Measurements from ENCODE around the gene TMUB1.
"Not testable (repeated sequence)": the region's sequence is repeated elsewhere in the genome, so short reads cannot be mapped to it uniquely, and the experiment has no call there.

Gene TMUB1

DNA sequence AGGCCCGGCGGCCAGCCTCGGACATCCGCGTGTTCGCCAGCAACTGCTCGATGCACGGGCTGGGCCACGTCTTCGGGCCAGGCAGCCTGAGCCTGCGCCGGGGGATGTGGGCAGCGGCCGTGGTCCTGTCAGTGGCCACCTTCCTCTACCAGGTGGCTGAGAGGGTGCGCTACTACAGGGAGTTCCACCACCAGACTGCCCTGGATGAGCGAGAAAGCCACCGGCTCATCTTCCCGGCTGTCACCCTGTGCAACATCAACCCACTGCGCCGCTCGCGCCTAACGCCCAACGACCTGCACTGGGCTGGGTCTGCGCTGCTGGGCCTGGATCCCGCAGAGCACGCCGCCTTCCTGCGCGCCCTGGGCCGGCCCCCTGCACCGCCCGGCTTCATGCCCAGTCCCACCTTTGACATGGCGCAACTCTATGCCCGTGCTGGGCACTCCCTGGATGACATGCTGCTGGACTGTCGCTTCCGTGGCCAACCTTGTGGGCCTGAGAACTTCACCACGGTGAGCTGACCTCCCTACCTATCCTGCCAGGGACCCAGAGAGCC, 34.3 kb downstream of the TMUB1 start:
- DNase-seq: no peak

DNA sequence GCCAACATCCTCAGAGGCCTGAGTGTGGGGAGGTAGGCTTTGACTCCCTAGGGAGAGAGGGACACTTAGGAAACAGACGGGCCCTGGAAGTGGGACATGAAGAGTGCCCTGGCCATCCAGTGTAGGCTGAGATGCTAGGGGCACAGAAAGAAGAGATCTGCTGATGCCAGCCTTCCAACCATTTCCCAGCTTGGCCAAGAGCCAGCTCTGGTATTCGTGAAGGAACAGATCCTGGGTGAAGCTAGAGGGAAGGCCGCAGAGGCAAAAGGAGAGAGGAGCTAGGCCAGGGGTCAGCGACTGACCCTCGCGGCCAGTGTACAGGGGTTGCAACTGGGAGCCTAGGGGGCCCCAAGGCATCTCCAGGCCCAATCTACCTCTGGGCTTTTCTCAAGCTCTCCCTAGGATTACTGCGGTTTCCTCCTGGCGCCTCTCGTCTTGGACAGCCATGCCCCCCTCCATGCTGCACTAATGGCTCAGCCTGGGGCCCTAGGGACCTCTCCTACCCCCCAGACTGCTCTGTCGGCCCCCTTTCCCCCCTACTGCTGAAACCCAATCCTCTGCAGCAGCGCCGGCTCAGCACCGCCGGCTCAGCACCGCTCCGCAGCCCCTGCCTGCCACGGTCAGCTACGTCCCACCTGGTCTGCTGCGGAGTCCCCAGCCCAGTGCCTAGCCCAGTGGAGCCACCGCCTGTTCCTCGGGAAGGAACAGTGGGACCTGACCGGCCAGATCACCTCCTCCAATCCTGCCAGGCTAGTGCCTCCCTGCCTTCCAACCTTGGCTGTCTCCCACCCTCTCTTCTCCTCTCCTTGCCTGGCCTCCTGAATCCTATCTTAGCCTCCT, 35.1 kb downstream of the TMUB1 start, which contains the start of gene ASIC3:
ASIC3 (plus strand) TSS at position 556 of the 840 bp plus-strand sequence. CDS start 355 bp downstream, outside the sequence.
- no peak for DNase-seq

DNA sequence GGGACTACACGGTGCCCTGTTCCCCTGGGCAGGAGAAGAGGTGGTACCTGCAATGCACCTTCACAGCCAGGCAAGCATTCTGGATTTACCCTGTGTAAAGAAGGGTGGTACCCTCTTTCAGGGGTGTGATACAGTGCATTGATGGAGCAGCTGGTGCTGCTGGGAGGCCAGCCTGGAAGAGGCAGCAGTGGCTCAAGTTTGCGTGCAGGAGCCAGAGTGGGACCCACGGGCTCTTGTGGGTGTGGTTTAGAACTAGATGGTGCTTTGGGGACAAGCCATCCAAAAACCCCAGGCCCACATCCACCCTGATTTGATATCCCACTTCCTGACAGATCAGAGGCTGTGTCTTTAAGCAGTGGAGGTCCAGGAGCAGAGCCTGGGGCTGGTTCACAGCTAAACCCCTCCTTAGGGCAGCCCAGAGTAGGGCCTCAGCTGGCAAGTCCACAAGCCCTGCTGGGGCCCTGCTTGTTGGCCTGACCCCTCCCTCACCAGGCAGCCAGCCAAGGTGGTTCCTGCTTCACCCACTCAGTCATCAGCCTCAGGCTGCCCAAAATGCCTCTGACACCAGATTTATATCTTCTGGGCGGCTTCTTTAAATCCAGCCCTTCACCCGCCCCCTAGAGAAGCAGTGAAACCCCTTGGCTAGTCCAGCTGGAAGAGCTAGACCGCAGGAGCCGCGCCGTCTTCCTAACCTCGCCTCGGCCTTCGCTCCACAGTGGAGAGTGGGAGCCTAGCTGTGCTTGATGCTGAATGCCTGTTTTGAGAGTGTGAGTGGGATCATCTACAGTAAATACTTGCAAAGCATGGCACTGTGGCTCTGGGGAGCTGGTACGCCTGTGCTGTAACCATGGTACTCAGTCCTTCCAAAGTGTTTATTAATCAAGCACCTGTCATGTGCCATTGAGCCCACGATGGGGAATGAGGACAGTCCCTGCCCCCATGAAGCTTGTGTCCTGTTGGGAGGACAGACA, 36.4 kb downstream of the TMUB1 start:
- DNase-seq: no peak

DNA sequence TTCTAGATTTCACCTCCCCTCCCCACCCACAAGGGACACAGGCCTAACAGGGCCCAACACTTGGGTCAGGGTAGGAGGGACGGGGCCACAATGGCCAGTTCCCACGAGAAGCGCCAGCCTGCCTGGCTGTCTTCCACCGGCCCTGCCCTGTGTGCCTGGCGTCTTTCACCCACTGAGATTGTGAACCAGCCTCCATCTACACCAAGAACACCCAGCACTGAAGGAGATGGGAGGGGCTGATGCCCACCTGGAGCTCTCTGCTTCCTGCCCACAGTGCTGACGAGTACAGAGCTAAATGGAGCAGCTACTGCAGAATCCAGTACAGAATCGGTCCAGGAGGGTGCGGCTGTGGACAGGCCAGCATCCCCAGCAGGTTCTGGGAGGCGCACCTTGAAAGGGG, 37.3 kb downstream of the TMUB1 start:
- no peak for DNase-seq

DNA sequence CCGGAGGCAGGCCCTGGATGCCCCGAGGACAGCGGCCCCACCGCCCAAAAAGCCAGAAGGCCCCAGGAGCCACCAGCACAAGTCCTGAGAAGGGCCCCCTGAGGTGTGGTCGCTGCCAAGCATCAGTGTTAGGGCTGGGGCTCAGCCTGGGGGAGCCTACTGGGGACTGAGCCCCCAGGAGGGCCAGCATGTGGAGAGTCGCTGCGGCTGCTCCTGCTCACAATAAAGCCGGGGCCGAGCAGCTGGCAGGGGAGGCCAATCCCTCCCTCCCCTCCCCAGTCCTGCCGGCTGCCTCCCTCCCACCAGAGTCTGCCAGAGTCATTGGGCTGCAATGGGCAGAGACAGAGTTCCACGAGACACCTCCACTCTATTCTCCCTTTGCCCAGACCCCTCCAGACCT, 38.0 kb downstream of the TMUB1 start:
- no peak for DNase-seq

DNA sequence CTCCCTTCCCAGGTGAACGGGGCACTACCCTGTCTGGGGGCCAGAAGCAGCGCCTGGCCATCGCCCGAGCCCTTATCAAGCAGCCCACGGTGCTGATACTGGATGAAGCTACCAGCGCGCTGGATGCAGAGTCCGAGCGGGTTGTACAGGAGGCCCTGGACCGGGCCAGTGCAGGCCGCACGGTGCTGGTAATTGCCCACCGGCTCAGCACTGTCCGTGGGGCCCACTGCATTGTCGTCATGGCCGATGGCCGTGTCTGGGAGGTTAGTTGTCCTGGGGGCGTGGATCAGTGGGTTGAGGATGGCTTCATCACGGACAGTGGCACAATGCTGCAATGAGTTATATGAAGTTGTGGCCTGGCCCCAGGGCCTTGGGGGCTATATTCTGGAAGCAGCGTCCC, 39.3 kb downstream of the TMUB1 start:
- no peak for DNase-seq

DNA sequence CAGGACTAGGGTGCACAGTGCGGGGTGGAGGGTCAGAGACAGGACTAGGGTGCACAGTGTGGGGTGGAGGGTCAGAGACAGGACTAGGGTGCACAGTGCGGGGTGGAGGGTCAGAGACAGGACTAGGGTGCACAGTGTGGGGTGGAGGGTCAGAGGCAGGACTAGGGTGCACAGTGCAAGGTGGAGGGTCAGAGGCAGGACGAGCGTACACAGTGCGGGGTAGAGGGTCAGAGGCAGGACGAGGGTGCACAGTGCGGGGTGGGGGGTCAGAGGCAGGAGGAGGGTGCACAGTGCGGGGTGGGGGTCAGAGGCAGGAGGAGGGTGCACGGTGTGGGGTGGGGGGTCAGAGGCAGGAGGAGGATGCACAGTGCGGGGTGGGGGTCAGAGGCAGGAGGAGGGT, 39.8 kb downstream of the TMUB1 start:
- DNase-seq: not testable (repeated sequence)

DNA sequence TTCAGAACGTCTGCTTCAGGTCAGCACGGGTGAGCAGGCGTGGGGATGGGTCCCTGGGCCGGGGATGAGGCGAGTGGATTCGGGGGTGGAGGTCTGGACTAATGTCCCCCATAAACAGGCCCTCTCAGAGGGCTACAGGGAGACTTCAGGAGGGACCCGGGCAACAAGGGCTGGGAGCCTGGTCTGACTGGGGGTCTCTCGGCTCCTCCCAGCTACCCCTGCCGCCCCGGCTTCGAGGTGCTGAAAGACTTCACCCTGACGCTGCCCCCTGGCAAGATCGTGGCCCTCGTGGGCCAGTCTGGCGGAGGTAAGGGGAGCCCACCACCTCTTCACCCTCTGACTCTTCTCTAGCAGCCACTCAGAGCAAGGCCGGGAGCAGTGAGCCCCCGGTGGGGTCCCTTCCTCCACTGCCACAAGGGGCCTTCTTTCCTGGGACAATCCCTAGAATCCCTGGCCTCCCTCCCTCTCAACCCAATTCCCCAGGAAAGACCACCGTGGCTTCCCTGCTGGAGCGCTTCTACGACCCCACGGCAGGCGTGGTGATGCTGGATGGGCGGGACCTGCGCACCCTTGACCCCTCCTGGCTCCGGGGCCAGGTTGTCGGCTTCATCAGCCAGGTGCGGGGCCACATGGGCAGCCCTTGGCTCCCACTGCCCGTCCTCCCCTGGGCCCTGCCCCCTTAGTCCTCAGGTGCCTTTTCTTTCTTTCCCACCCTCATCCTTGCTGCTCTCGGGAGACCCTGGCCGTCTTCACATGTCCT, 42.5 kb downstream of the TMUB1 start:
- no peak for DNase-seq

DNA sequence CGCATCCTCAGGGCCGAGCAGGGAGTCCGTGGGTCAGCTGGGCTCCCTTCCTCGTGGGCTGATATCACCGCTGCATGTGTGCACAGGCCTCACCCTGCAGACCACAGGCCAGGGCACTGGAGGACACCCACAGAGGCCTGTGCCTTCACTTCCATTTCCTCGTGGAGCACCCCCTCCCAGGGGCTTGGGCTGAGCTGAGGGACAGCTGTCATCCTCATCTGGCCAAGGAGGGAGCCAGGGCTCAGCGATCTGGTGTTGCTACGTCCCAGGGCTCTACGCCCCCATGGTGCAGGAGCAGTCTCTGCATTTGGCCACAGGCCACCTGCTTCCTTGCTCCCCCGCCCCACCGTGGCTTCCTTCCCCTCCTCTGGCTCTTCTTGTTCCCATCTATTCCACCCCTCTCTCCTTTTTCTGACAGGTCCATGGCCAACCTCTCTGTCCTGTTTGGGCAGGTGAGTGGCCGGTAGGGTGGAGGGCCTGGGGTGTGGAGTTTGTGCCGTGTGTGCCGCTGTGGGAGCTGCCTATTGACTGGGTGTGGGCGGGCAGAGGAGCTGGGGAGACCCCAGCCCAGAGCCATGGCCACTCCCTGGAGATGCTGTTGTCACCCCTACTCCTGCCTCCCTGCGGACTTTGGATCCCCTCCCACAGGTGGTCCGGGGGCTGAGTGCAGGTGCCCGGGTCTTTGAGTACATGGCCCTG, 43.3 kb downstream of the TMUB1 start:
- DNase-seq: no peak

DNA sequence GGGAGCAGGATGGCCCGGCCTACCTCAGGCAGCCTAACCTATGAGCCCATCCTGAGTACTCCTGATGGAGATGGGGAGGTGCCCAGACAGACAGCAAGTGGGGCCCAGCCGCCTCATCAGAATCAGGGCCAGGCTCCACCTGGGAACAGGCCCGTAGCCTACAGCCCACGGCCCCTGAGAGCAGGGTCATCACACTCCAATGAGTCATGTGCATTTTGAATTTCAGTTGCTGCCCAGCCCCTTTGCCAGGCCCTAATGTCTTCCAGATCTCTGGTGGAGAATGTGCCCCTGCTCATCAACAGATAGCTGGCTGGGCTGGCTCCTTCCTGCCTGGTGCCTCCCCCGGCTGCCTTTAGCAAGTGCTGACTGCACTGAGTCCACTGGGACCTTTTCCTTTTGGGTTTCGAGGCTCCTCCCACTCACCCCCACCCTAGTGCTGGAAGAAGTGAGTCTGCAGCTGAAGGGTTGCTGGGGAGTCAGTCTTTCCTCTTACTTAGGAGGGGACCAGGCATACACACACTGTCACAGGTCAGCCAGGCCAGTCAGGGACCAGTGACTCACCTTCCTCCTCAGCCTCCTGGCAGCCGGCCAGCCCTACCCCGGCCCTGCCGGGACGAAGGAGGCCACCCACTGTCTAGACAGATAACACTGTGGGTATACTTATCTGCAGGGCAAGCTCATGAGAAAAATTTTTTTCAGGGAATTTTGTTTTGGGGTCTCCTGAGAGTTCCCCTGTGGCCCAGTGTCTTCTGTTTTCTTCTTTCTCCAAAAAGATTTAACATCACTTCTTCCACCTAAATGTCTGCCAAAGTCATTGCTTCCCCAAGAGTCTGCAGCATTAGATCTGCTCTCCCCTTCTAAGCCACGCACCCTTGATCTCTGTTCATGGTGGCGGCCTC, 44.1 kb downstream of the TMUB1 start:
- DNase-seq: peak; percentile 42

DNA sequence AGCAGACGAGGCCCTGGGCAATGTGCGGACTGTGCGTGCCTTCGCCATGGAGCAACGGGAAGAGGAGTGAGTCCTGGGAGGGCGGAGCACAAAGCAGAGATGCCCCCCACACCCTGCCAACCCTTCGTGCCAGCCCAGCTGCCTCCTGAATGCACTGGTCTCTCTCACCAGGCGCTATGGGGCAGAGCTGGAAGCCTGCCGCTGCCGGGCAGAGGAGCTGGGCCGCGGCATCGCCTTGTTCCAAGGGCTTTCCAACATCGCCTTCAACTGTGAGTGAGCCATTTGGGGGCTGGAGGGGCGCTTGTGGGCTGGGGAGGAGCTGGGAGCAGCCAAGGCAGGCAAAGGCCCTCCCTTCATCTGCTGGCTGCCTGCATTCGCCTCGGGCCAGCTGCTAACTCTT, 47.4 kb downstream of the TMUB1 start:
- DNase-seq: no peak

DNA sequence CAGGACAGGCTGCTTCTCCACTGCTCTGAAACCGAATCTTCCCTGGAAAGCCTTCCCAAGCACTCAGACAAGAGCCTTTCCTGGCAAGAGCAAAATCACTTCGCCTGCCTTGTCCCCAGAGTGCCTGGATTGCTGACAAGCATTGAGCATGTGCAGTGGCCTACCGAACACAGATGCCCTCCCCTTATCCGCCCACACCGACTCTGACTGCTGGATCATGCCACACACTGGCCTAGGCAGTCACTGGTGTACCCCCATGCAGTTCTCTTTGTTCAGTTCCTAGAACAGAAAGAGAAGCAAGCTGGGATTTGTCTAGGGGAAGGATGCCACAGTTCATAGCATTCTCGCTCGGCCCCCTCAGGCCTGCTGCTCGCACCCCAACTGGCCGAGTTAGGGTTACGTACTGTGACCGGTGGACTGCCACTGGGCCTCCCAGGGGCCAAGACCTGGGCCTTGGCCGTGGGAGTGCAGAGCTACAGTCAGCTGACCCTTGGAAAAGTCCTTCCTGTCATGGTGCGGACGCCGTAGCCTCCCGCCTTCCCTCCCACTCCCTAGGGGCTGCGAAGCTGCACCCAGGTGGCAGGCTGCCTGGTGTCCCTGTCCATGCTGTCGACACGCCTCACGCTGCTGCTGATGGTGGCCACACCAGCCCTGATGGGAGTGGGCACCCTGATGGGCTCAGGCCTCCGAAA, 48.1 kb downstream of the TMUB1 start:
- DNase-seq: no peak

DNA sequence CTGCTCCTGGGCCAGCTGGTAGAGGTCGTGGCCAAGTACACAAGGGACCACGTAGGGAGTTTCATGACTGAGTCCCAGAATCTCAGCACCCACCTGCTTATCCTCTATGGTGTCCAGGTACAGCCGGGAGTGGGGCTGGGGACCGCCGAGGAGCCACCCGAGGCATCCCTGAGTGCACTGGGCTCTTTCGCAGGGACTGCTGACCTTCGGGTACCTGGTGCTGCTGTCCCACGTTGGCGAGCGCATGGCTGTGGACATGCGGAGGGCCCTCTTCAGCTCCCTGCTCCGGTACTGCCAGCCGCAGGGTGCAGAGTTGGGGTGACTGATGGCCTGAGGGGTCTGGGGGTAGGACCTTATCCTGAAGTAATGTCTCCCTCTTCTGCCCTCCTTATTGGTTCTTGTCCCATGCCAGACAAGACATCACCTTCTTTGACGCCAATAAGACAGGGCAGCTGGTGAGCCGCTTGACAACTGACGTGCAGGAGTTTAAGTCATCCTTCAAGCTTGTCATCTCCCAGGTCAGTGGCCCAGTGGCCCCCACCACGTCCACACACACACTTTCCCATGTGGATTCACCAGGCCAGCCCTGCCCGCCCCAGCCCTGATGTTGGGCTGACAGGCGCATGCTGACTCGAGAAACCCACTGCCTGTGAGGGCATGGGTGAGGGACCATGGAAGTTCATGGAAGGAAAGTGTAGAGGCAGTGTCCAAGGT, 48.8 kb downstream of the TMUB1 start:
- DNase-seq: no peak

DNA sequence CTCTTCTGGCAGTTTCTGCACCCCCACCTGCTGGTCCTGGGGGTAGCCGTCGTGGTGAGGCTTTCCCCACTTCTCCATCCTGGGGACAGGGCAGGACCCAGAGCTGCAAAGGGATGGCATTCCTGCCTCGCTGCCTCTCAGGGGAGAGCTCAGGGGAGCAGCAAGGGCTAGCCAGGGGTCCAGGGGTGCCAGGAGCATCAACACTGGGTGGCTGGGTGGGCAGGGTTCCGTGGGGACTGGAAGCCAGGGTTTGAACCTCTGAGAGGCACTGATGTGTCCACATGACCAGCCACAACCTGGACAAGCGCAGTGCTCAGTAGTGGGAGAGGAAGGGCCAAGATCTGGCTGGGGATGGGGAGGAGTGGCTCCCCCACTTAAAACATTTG, 49.4 kb downstream of the TMUB1 start:
- no peak for DNase-seq

DNA sequence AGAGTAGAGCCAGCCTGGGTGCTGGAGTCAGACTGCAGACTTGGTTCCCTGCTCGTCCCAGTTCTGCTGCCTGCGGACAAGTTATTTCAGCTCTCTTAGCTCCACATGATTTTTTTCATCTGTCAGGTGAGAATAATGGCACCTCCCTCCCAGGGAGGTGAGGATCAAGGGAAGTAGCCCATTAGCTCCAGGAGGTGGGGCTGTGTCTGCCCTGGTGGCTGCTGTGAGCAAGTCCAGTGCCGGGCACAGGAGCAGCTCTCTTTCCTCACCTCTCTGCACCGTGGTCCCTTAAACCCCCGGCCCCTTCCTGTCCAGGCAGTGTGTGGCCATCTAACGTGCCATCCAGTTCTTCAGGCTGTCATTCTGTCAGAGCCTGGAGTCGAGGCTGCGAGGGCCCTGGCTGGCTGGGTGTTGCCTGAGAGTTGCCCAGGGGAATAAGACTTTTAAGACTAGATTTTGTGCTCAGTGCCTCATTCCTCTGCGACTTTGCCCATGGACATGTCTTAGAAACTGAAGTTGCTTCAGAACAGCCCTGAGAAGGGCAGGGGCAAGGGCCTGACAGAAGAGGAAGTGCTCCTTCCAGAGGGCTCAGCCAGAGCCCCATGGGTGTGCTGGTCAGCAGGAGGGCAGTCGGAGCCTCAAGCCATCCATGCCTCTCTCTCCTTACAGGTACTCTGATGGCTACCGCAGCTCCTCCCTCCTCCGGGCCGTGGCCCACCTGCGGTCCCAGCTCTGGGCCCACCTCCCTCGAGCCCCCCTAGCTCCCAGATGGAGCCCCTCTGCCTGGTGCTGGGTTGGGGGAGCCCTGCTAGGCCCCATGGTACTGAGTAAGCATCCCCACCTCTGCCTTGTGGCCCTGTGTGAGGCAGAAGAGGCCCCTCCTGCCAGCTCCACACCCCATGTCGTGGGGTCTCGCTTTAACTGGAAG, 50.1 kb downstream of the TMUB1 start:
- no peak for DNase-seq
